GM19035 (cell line): Measurements from ENCODE around the gene SNN.

Source experiments
- ATAC-seq: cut with Tn5 transposase; IDR thresholded peaks from one replicate; pipeline ENCODE4 v1.9.1; 2021; ENCODE audit not compliant: unreplicated experiment

The SNN gene

DNA sequence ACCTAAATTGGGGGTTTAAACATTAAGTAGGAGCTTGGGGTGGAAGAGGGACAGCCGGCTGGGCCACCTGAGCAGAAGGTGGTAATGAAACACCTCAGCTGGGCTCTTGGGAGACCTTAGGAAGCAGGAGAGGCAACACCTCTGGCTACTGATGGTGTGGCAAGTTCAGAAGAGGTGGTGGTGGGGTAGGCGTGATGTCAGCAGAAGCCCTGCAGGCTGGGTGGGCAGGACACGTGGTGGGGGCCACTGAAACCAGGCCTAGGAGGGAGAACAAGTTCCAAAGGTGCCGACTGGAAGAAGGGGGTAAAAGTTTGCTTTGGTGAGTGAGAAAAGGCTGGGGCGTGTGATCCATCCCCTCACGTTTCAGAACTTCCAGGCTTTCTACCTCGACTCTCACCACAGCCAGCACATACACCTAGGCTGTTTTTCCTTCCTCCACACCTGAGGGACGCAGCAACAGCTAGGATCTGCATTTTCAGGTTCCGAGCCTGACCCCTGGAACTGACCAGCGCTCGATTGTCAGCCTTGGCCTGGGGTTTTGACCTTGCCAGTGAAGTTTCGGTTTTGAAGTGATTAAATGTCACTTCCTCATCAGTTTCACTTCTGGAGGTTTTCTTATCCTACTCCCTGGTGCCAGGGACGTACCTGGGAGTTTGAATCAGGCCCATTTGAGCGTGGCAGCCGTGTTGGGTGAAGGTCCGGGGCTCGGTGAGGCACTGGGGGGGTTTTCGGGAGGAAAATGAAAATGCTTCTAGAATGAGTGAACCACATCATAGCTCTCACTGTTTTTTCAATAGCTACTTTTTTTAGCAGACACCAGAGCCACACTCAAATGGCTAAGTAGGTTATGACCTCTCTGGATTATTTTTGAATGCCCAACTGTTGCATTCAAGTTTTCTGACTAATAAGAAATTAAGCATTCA lies 10.0 kb downstream of the SNN start:
- no peak for ATAC-seq

DNA sequence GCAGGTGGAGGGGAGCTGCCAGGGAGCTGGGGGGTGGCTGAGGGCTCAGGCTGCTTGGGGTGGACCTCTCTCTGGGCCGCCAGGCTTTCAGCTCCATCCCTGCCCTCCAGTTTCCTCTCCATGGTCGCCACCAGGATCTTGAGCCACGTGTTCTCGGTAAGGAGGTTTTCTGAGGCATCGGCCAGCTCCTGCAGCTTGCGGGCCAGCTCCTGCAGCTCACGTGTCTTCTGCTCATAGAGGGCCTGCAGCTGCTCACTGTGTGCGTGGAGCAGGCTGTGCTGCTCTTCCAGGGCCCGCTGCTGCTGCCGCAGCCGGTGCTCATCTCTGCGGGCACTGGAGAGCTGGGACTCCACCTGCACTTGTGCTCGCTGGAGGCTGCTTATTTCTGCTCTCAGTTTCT lies 11.0 kb downstream of the SNN start:
- ATAC-seq: no peak

DNA sequence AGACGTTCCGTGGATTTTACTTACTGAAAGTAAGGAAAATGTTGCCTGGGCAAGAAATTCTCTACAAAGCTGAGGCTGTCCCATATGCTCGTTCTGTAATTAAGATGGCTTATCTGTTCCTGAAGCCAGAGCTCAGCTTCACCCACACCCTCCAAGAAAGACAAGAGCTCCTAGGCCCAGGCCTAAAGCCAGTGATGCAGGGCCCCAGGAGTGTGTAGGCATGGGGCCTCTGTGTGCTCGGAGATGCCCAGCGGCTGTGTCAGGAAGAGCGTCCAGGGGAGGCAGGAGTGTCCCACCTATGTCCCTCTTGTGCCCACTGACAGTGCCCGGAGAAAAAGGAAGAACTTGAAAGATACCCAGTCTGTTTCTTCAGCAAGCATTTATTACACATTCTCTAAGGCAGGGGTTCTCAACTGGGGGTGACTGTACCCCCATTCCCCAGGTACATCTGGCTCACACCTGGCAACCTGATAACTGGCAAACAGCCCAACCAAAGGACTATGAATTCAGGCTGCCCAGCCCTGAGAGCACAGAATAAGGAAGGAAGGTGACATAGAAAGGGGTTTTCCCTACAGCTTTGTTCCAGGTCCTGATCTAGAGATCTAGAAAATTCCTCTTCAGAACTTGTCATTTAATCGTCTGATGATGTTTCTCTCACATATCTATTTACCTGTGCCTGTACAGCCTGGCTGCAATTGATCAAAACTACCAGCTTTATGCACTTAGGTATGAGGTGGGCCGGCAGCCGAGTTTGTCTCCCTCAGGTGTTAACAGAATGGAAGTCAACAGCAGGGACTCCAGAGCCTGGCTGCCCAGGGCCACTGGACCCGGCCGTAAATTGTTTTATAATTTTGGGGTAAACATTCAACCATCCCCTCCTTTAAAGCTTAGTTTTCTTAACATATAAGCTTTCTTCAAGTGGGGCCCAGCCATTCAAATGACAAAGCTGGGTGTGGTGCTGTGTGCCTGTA lies 12.0 kb downstream of the SNN start:
- ATAC-seq: no peak

DNA sequence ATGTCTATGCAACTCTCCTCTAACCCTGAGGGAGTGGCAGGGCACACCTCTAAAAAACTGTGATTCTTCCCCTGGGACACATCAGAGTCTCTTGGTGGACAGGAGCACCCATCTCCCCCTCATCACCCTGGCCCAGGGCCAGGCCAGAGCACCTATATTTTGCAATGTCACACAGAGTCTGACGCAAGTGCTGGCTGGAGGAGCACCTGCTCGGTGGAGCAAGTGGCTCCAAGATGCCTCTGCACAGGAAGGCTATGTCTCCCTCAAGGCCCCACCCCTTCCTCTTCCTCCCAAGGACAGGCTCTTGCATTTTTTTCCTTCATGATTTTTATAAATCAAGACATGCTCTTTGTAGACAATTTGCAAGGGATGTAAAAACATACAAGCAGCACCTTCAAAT lies 13.3 kb downstream of the SNN start:
- ATAC-seq: no peak

DNA sequence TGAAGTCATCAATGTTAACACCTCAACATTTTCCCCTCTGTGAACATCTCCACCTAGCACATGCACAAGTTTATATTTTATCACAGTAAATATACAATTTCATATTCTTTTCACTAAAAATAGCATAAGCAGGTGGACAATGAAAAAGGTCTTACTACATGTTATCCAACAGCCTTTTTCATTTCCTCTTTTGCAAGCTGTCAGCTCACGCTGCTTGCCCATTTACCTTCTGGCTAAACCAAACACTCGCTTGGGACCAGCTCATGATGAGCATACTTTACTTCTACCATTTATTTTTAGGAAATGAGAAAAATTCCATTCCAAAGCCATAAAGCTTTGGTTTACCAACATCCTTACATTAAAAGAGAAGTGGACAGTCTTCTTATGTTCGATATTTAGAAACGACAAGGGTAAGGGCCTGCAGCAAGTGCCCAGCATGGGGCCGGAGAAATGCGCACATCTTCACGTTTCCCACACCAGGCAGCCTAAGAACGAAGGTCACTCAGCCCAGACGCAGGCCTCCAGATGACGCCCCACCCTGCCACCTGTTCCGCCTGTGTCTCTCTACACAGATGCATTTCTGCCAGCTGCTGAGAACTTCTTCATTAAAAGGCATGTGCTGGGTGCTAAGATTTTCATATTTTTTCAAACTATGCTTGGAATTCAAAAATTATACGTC lies 13.9 kb downstream of the SNN start:
- no peak for ATAC-seq

DNA sequence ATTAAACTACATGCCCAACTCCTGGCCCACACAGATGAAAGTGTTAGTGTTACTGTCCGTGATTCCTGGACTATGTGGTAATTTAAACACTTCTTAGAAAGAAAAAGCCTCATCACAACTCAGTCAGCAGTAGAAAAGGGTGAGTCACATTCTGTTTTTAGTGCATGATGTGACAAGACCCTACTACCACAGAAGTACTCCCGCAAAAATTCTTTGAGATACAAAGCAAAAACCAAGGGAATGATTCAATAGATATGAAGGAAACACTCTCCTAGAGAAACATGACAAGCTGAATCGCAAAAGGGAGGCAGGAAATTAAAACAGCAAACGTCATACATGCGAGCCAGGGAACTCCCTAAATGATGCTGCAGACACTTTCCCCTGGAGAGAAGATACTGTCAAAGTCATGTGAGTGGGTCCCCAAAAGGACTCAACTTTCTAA lies 14.4 kb downstream of the SNN start:
- ATAC-seq: no peak

DNA sequence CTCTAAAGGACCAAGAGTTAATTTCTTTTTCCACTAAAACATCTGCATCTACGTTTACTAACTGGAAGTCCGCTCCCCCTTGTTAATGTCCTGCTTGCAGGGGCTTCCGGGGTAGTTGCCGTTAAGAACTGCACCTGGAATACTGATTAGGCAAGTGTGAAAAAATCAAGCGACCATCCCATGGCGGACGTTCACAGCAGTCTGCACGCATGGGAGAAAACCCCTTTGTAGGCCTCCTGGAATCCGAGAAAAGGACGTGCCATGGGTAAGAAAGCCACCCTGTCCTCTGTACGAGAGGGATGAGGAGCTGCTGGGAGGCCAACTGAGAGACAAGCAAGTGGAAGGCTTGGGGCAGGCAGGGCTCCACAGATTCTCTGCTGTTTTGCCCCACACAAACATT lies 14.9 kb downstream of the SNN start:
- no peak for ATAC-seq

DNA sequence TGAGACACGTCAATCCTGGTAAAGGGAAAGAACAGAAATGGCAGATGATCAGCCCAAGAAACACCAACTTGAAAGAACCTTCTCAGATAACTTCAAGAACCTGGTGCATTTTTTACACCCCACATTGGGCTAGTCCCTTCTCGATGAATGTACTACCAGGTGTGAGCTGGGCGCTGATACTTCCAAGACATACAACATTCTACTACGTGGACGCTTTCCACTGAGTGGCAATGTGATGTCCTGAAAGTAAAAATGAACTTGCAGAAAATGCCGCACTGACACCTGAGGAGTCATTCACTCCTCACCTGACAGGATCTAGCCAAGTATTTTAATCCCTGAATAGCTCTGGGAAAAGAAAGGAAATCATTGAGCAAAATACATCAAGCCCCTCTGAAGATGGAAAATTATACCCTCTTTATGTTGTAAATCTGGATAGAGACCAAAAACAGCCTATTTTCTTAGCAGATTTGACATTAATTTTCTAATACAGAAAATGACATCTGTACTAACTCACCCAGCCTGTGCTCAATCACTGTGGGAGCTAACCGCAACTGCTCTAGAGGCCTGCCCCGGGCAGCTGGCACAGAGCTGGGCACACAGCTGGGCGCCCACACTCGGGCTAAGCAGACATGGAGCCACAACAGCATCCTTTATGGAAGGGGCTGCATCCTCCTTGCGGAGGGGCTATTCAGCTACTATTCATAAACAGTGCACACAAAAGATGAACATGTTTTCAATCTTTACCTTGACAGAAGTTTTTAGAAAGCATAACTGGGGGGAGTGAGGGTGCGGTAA lies 16.2 kb downstream of the SNN start:
- no peak for ATAC-seq

DNA sequence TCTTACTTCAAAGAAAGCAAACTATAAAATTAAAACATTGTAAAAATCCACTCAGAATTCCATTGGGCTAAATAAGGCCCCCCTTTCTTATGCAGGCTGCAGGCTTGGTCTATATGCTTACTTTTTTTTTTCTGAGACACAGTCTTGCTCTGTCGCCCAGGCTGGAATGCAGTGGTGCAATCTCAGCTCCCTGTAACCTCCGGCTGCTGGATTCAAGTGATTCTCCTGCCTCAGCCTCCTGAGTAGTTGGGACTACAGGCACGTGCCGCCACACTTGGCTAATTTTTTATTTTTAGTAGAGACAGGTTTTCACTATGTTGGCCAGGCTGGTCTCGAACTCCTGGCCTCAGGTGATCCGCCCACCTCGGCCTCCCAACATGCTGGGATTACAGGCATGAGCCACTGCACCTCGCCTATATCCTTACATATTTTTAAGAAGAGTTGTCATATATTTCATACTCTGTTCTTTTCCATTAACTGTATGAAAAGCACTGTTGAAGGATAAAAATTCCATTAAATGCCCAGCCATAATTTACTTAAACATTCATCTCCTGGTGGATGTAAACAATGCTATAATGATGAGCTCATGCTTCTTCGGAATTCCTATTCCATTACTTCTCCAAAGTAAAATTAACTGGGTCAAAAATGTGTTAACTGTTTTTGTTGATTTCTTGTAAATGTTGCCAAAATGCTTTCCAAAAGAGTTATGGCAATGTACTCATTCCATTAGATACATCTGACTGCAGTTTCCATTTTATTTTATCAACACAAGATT lies 17.8 kb downstream of the SNN start:
- ATAC-seq: no peak

DNA sequence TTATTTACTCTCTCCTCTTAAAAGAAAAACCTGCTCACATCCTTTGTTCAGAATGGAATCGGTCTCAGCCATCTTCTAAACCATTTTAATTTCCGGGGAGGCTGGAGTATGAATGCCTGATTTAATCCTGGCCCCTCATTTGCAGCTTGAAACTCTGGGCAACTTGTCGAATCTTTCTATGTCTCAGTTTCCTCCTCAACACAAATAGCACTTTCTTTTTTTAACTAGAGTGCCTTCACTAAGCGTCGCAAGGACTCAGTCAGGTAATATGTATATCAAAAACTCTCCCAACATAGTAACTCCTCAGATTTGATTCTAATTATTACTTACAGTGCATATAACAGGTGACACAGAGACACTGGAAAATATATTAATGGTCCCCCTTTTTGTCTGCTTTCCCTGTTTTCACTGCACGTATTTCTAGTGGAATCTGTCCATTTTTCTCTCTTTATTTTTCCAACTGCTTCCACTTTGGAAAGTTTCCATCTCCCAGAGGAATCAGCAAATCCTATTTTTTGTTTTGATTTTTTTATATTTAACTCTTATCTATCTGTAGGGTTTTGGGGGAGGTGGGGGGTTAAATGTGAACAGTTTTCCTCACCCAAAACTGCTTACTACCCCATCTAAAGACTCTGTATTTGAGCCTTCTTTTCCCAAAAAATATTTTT lies 18.6 kb downstream of the SNN start:
- ATAC-seq: no peak

DNA sequence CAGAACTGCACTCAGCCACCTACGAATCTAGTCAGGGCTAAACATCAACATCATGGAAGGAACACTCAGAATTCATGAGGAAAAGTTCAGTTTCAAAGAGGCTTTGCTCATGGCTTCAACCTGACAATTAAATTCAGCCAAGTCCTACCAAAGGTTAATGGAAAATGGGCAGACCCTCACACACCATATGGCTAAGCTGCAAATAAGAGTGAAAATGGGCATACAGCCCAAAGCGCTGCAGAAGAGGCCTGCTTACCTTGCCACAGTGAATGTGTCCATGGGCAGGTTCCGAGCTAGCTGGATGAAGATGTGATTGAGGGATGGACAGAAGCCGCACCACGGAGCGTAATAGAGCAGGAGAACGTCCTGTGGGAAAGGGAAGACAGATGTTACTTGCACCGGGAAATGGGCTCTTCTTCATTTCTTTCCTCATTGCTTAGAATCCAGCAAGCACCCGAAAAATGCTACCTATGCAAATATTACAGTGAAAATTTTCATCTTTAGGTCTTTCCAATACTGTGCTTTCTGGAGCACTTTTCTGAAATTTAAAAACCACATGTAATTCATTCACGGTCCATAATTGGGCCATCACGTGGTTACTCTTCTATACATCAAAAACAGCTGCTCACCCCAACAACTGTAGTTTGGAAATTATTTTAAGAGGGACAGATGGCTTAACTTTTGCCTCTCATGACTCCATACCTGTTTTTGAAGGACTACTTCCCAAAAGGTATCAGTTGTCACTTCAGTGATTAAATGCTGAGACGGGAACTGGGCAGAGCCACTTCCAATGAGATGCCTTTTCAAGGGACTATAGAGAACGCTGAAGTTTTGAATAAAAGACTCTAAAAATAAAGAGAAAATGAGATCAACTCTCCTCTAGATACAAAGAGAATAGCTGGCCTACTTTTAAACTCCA lies 19.6 kb downstream of the SNN start:
- ATAC-seq: no peak

DNA sequence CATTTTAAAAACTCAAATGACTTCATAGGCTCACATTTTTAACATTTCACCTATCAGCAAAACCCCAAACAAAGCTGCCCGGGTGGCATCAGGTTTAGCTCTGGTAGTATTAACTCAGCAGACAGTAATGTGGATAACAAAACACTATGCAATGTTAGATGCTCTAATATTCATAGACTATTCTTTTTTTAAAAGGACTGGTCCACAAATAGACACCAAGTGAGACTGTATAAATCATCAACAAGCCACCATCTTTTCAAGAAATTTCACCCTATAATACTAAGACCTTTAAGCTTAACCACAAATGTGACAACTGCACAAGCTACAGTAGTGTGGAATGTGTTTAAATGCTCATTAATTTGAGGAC lies 20.2 kb downstream of the SNN start:
- no peak for ATAC-seq

DNA sequence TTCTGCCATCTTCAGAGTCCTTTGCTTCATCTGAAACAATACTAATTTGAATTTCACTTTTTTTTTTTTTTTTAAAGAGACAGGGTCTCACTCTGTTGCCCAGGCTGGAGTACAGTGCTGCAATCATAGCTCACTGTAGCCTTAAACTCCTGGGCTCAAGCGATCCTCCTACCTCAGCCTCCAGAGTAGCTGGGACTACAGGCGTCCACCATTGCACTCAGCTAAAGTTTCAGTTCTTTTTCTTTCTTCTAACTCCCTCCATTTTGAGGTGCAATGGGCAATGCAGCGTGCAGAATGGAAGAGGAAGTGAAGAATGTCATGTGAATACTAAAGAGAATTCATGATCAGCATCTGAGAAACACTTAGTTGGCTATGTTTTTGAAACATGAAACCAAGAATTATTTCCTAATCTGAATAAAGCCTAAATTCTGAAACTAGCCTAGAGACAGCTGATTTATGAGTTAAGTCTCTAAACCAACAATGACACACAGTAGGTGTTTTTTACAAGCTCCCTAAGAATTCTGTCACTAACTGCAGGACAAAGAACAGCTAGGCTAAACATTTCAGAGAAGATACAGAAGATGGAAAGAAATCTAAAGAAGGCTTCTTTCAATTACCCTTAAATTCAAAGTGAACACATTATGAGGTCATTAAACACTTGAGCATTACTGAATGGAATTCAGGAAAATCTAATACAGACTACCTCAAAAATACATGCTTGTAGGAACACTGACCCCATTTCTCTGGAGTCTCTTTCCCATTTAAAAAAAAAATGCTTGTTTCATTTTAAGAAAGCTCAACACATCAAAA lies 21.0 kb downstream of the SNN start:
- ATAC-seq: peak; percentile 83

DNA sequence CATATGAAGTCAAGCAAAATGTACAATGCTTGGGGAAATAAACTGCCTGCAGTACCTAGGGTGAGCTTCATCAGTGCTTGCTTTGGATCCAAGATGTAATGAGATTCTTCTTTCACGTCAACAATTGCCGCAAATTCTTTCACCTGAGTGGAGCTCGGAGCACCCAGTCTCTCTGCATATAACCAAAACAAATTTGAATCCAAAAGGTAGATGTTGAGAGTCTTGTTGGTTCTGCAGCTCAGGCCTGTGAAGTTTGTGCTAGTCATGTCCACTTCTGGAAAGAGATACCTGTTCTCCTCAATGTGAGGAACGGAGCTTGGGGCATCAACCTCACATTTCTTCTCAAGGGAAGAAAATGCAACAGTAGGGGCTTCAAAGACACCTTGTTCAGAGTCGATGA lies 23.0 kb downstream of the SNN start:
- ATAC-seq: no peak

DNA sequence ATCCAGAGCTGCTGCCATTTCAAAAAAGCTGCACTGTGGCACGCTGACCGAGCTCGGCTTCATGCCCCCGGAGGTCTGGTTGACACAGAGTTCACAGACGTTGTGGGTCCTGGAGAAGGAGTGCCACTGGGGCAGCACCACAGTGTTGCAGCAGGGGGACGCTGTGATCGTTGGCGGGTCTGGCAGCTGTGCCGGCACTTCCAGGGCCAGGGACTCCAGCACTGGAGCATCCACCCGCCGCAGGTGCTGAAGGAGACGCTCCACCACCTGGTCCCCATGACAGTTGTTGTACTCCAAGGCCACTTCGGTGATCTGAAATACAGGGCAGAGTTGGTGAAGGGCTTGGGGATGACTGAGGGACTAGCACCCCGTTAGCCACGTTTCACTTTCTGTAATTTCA lies 23.5 kb downstream of the SNN start:
- ATAC-seq: no peak

DNA sequence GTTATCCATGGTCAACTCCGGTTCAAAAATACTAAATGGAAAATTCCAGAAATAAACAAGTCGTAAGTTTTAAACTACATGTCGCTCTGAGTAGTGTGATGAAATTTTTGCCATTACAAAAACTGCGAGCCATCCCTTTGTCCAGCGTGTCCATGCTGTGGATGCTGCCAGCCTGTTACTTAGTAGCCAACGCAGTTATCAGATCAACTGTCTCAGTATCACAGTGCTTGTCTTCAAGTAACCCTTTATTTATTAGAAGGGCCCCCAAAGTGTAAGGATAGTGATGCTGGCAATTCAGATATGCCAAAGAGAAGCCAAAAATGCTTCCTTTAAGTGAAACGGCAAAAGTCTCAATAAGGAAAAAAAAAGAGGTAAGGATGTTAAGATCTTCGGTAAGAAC lies 23.9 kb downstream of the SNN start:
- no peak for ATAC-seq

DNA sequence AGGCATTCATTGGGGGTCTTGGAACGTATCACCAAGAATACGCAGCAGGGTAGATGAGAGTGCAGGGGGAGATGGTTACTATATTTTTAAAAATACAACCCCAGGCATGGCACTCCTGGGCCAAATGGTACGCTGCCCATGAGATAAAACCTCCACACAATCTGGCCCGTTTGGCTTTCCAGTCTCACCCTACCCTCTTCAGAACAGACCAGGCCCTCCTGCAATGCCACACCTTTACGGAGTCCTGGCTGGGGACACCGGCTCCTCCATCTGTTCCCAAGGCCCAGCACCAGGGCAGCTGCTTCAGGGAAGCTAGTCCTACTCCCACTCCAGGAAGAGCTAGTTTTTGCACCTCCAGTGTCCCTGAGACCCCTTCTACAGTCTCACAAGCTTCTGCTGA lies 24.4 kb downstream of the SNN start:
- ATAC-seq: no peak
